ENCODE data around the gene FTO. TPM values are rescaled to one million over a fixed set of nuclear protein-coding genes. Genes with fewer than 3 reads are reported as not detected.

FTO gene
- total and polyA plus RNA-seq, 2 of the 13 experiments (the other 11 are each of a cell fraction or from before 2014, with no cell fraction given) = 41.6 to 55.8 TPM

GRCh38 chr16:54102888-54103866 lies 399.2 kb downstream of the FTO start (continued):
- TF ChIP-seq RFXANK (CRISPR knock-in tag; IDR thresholded peaks at IDR 0.05) = no peak
- no peak for TF ChIP-seq GMEB2 (CRISPR knock-in tag; IDR thresholded peaks at IDR 0.05; ENCODE audit: low read depth)
- no peak for TF ChIP-seq ZNF589 (CRISPR knock-in tag; conservative IDR thresholded peaks at IDR 0.05)
- no peak for TF ChIP-seq ZBTB49 (CRISPR knock-in tag; IDR thresholded peaks at IDR 0.05; ENCODE audit: borderline replicate concordance)
- TF ChIP-seq ZSCAN22 (CRISPR knock-in tag; IDR thresholded peaks at IDR 0.05) = no peak
- no peak for TF ChIP-seq JUNB (CRISPR knock-in tag; IDR thresholded peaks at IDR 0.05; ENCODE audit: borderline replicate concordance)
- TF ChIP-seq HNRNPUL1 (IDR thresholded peaks at IDR 0.05; ENCODE audit: low read depth, low read length) = 0 out of 2 replicates have a peak, but pooled peaks have one; percentile 50
- no peak for TF ChIP-seq MBNL3 (CRISPR knock-in tag; conservative IDR thresholded peaks at IDR 0.05)
- TF ChIP-seq ZNF350 (CRISPR knock-in tag; IDR thresholded peaks at IDR 0.05; ENCODE audit: borderline replicate concordance, low read depth) = no peak
- peak; percentile 46; the same call in 1 of the 2 replicates for TF ChIP-seq NCOR1 (IDR thresholded peaks at IDR 0.05; ENCODE audit: borderline replicate concordance, low read length)
- no peak for TF ChIP-seq HOXA5 (CRISPR knock-in tag; IDR thresholded peaks at IDR 0.05)
- peak; percentile 90; the same call in 1 of the 2 replicates for TF ChIP-seq HMG20A (CRISPR knock-in tag; IDR thresholded peaks at IDR 0.05; ENCODE audit: borderline replicate concordance)
- TF ChIP-seq ZNF816 (CRISPR knock-in tag; IDR thresholded peaks at IDR 0.05; ENCODE audit: borderline replicate concordance) = peak; percentile 77; the same call in 1 of the 2 replicates
- TF ChIP-seq ZNF101 (CRISPR knock-in tag; IDR thresholded peaks at IDR 0.05; ENCODE audit: borderline replicate concordance, low read depth) = no peak
- no peak for TF ChIP-seq ZNF737 (CRISPR knock-in tag; IDR thresholded peaks at IDR 0.05; ENCODE audit: borderline replicate concordance)
- TF ChIP-seq ZKSCAN5 (CRISPR knock-in tag; IDR thresholded peaks at IDR 0.05) = no peak
- TF ChIP-seq HNRNPK (IDR thresholded peaks at IDR 0.05; ENCODE audit: low read depth, low read length, poor library complexity, severe bottlenecking) = no peak
- no peak for TF ChIP-seq NFKBIZ (CRISPR knock-in tag; IDR thresholded peaks at IDR 0.05)
- no peak for TF ChIP-seq ZNF788 (CRISPR knock-in tag; IDR thresholded peaks at IDR 0.05; ENCODE audit: borderline replicate concordance)
- no peak for TF ChIP-seq ZSCAN30 (CRISPR knock-in tag; IDR thresholded peaks at IDR 0.05)
- peak; percentile 18 for TF ChIP-seq ASH2L (IDR thresholded peaks at IDR 0.05; ENCODE audit: insufficient read length, low read depth, low read length)
- TF ChIP-seq KAT8 (CRISPR knock-in tag; IDR thresholded peaks at IDR 0.05) = peak; percentile 85
- TF ChIP-seq FOXO4 (CRISPR knock-in tag; conservative IDR thresholded peaks at IDR 0.05) = no peak
- TF ChIP-seq NFYB (CRISPR knock-in tag; IDR thresholded peaks at IDR 0.05) = no peak
- TF ChIP-seq ZSCAN29 (CRISPR knock-in tag; conservative IDR thresholded peaks at IDR 0.05) = peak; percentile 90
